SU-DHL-6 (cell line): ENCODE measurements around the gene NFIB.

Experiments used
- CTCF ChIP-seq: fragments of 200-600 bp; sonication (generic); IDR thresholded peaks from one replicate; pipeline ENCODE4 v1.5.1; 2017; ENCODE audit warnings: antibody characterized with exemption, mild to moderate bottlenecking, low read length, moderate library complexity; ENCODE audit not compliant: insufficient read depth, poor library complexity, severe bottlenecking
- EZH2phosphoT487 ChIP-seq: fragments of 200-600 bp; sonication (generic), shearing (Covaris generic); conservative IDR thresholded peaks from 2 replicates; pipeline ENCODE4 v1.6.1; 2018; ENCODE audit warnings: mild to moderate bottlenecking, antibody characterized with exemption, low read length, moderate library complexity, mixed read lengths

- TF ChIP-seq CTCF (no peak), EZH2phosphoT487 (no peak)
These were observed 201.7 kb downstream of the NFIB start for GRCh38 chr9:14112226-14112625.
